HepG2 (cell line): ENCODE measurements around the gene USP5. TPM values are rescaled to one million over a fixed set of nuclear protein-coding genes. Genes with fewer than 3 reads are reported as not detected.

ENCODE experiments used
- ATF2 ChIP-seq: sonication (generic); formaldehyde crosslinking; IDR thresholded peaks from 2 replicates; pipeline ENCODE4 v1.4.0; 2020; ENCODE audit warnings: missing genetic modification reagents
- CSRNP2 ChIP-seq: sonication (generic); formaldehyde crosslinking; conservative IDR thresholded peaks from 2 replicates; pipeline ENCODE4 v1.8.0; 2022; ENCODE audit warnings: low read depth, missing genetic modification reagents
- GATAD2A ChIP-seq: IDR thresholded peaks from 2 replicates; pipeline ENCODE4 v1.6.1; 2016
- GFI1 ChIP-seq: sonication (generic); formaldehyde crosslinking; IDR thresholded peaks from 2 replicates; pipeline ENCODE4 v1.5.0; 2020; ENCODE audit warnings: missing genetic modification reagents, mild to moderate bottlenecking, borderline replicate concordance
- HHEX ChIP-seq: IDR thresholded peaks from 2 replicates; pipeline ENCODE4 v1.6.1; 2016; ENCODE audit warnings: control low read depth
- MAFK ChIP-seq, 2 experiments: IDR thresholded peaks in 1 of 2; conservative IDR thresholded peaks in 1 of 2; 2 replicates each; pipeline ENCODE4 v1.6.1; 2011; ENCODE audit warnings: improper control_type of control experiment in 2 of 2, low read length in 2 of 2
- MAX ChIP-seq: IDR thresholded peaks from 2 replicates; pipeline ENCODE4 v1.6.1; 2012; ENCODE audit warnings: inconsistent platforms
- MED1 ChIP-seq: sonication (generic); formaldehyde crosslinking; IDR thresholded peaks from 2 replicates; pipeline ENCODE4 v1.4.0; 2020; ENCODE audit warnings: missing genetic modification reagents
- PCBP1 ChIP-seq: fragments of 200-400 bp; formaldehyde crosslinking; IDR thresholded peaks from 2 replicates; pipeline ENCODE4 v1.6.1; 2017; ENCODE audit warnings: mild to moderate bottlenecking, low read depth, low read length, borderline replicate concordance
- POGZ ChIP-seq: sonication (generic); formaldehyde crosslinking; IDR thresholded peaks from 2 replicates; pipeline ENCODE4 v1.4.0; 2020; ENCODE audit warnings: mild to moderate bottlenecking, missing genetic modification reagents
- PRDM15 ChIP-seq: sonication (generic); formaldehyde crosslinking; IDR thresholded peaks from 2 replicates; pipeline ENCODE4 v1.4.0; 2020; ENCODE audit warnings: missing genetic modification reagents
- ZKSCAN5 ChIP-seq: sonication (generic); formaldehyde crosslinking; IDR thresholded peaks from 2 replicates; pipeline ENCODE4 v1.5.1; 2020; ENCODE audit warnings: mild to moderate bottlenecking, missing genetic modification reagents
- ZNF224 ChIP-seq: sonication (generic); formaldehyde crosslinking; IDR thresholded peaks from 2 replicates; pipeline ENCODE4 v1.5.0; 2020; ENCODE audit warnings: mild to moderate bottlenecking, missing genetic modification reagents
- ZNF362 ChIP-seq: sonication (generic); formaldehyde crosslinking; IDR thresholded peaks from 2 replicates; pipeline ENCODE4 v1.4.0; 2020; ENCODE audit warnings: missing genetic modification reagents, mild to moderate bottlenecking, borderline replicate concordance
- ZNF546 ChIP-seq: sonication (generic); formaldehyde crosslinking; conservative IDR thresholded peaks from 2 replicates; pipeline ENCODE4 v1.8.1; 2023; ENCODE audit warnings: mild to moderate bottlenecking, missing genetic modification reagents
- ZSCAN5A ChIP-seq: sonication (generic); formaldehyde crosslinking; IDR thresholded peaks from 2 replicates; pipeline ENCODE4 v1.8.0; 2022; ENCODE audit warnings: mild to moderate bottlenecking, missing genetic modification reagents, borderline replicate concordance
- polyA plus RNA-seq, 8 experiments: library from polyadenylated mRNA; depleted of rRNA in 3 of 8; stranded (reverse) in 7 of 8; unstranded in 1 of 8; fragments of >200 nt; fragmentation: Illumina TruSeq in 4 of 8; extraction: Trizol in 4 of 8; gene quantifications; 2 replicates each; pipeline versions ENCODE4 v1.2.1 to v1.2.3, GENCODE V29; 2011 to 2016; ENCODE audit warnings: low read depth in 4 of 8, missing spikeins in 1 of 8, mixed read lengths in 1 of 8; ENCODE audit not compliant: insufficient read depth in 1 of 8
- total RNA-seq, 5 experiments: library from RNA; depleted of rRNA; stranded (reverse); fragments of >200 nt; fragmentation: Illumina TruSeq; extraction: Trizol; gene quantifications; 2 replicates each; pipeline ENCODE4 v1.2.3, GENCODE V29; 2016; ENCODE audit warnings: low read depth in 1 of 5

USP5 gene
- total and polyA plus RNA-seq, 2 of the 13 experiments (the other 11 are each of a cell fraction or from before 2014, with no cell fraction given): 39.6 to 56.0 TPM

GRCh38 chr12:6873094-6874014 lies 21.4 kb downstream of the USP5 start, which contains the start of gene SPSB2 (continued):
- TF ChIP-seq HHEX (CRISPR knock-in tag) (no peak), ZKSCAN5 (CRISPR knock-in tag) (no peak), GATAD2A (CRISPR knock-in tag) (peak; percentile 61), POGZ (CRISPR knock-in tag) (peak; percentile 68), ZNF362 (CRISPR knock-in tag) (no peak), ATF2 (CRISPR knock-in tag) (no peak), ZNF224 (CRISPR knock-in tag) (no peak), CSRNP2 (CRISPR knock-in tag) (no peak), PCBP1 (peak; percentile 65; the same call in 1 of the 2 replicates), GFI1 (no peak), MAX (peak; percentile 48; the same call in 1 of the 2 replicates), PRDM15 (peak; percentile 53; the same call in 1 of the 2 replicates), MED1 (CRISPR knock-in tag) (peak; percentile 14; the same call in 1 of the 2 replicates), ZSCAN5A (CRISPR knock-in tag) (no peak), MAFK (conservative IDR thresholded peaks at IDR 0.05 in 1 of 2, IDR thresholded peaks at IDR 0.05 in 1 of 2; ENCODE audit: low read length in 2 of 2) (no peak), ZNF546 (peak; percentile 52; the same call in 1 of the 2 replicates)
